NT2/D1 (cell line): Measurements from ENCODE around the gene HMCES.

Source experiments
- SUZ12 ChIP-seq: IDR thresholded peaks from 2 replicates; pipeline ENCODE4 v1.6.1; 2011; ENCODE audit not compliant: insufficient read length, insufficient read depth; ENCODE audit errors: extremely low read depth
- YY1 ChIP-seq: IDR thresholded peaks from 2 replicates; pipeline ENCODE4 v1.6.1; 2011; ENCODE audit not compliant: insufficient read length, insufficient read depth
- ZNF274 ChIP-seq: IDR thresholded peaks from 2 replicates; pipeline ENCODE4 v1.6.1; 2011; ENCODE audit warnings: mild to moderate bottlenecking, low read depth, low read length

- TF ChIP-seq YY1 (no peak), ZNF274 (no peak), SUZ12 (no peak)
These were observed 33.5 kb downstream of the HMCES start for GRCh38 chr3:129312021-129312639.
